DOHH2 (cell line): ENCODE measurements around the gene DNAJB14.
"Not testable (repeated sequence)": the region's sequence is repeated elsewhere in the genome, so short reads cannot be mapped to it uniquely, and the experiment has no call there.

Source experiments
- H3F3A ChIP-seq: fragments of 200-600 bp; sonication (generic), shearing (Covaris generic); 2 replicates; pipeline ENCODE4 v1.6.0; 2016; ENCODE audit warnings: antibody characterized with exemption, mild to moderate bottlenecking; ENCODE audit not compliant: control insufficient read depth, insufficient read depth
- H3K27ac ChIP-seq: fragments of 200-600 bp; sonication (generic); 2 replicates; pipeline ENCODE4 v1.5.1; 2014; ENCODE audit warnings: low read depth, mild to moderate bottlenecking, low read length, moderate library complexity
- H3K27me3 ChIP-seq: fragments of 200-600 bp; sonication (generic); 2 replicates; pipeline ENCODE4 v1.6.1; 2014; ENCODE audit warnings: mild to moderate bottlenecking, low read length, mixed read lengths; ENCODE audit not compliant: control insufficient read depth
- H3K36me3 ChIP-seq: fragments of 200-600 bp; sonication (generic); 2 replicates; pipeline ENCODE4 v1.6.1; 2014; ENCODE audit warnings: mild to moderate bottlenecking, low read length, moderate library complexity, mixed read lengths; ENCODE audit not compliant: control insufficient read depth
- H3K4me1 ChIP-seq: fragments of 200-600 bp; sonication (generic); 2 replicates; pipeline ENCODE4 v1.6.1; 2014; ENCODE audit warnings: mild to moderate bottlenecking, low read length, mixed read lengths; ENCODE audit not compliant: control insufficient read depth
- H3K4me2 ChIP-seq: fragments of 200-600 bp; sonication (generic); 2 replicates; pipeline ENCODE4 v1.6.0; 2014; ENCODE audit warnings: mild to moderate bottlenecking, low read length, moderate library complexity
- H3K4me3 ChIP-seq: fragments of 200-600 bp; sonication (generic); 2 replicates; pipeline ENCODE4 v1.5.1; 2014; ENCODE audit warnings: mild to moderate bottlenecking, low read length, mixed read lengths
- H3K79me2 ChIP-seq: fragments of 200-600 bp; sonication (generic); 2 replicates; pipeline ENCODE4 v1.6.1; 2014; ENCODE audit warnings: mild to moderate bottlenecking, low read length, mixed read lengths; ENCODE audit not compliant: control insufficient read depth
- H3K9me2 ChIP-seq: fragments of 200-600 bp; sonication (generic); replicated peaks from 2 replicates; pipeline ENCODE4 v1.6.1; 2014; ENCODE audit warnings: mild to moderate bottlenecking, low read length, mixed read lengths; ENCODE audit not compliant: control insufficient read depth
- H3K9me3 ChIP-seq: fragments of 200-600 bp; sonication (generic); 2 replicates; pipeline ENCODE4 v1.6.1; 2014; ENCODE audit warnings: antibody characterized with exemption, low read length, mixed read lengths; ENCODE audit not compliant: control insufficient read depth, insufficient read depth
- H4K20me1 ChIP-seq: fragments of 200-600 bp; sonication (generic); 2 replicates; pipeline ENCODE4 v1.6.0; 2014; ENCODE audit warnings: low read depth, mild to moderate bottlenecking, antibody characterized with exemption, low read length, moderate library complexity; ENCODE audit not compliant: control insufficient read depth, insufficient read depth
- EZH2phosphoT487 ChIP-seq: fragments of 200-600 bp; sonication (generic); IDR thresholded peaks from 2 replicates; pipeline ENCODE4 v1.6.1; 2017; ENCODE audit warnings: borderline replicate concordance, mild to moderate bottlenecking, antibody characterized with exemption, low read length, moderate library complexity, mixed read lengths
- TF ChIP-seq, protein P1 (sequence below): fragments of 200-600 bp; sonication (generic); IDR thresholded peaks from one replicate; pipeline ENCODE4 v1.5.1; 2014; ENCODE audit warnings: antibody characterized with exemption, mild to moderate bottlenecking, low read depth, low read length; ENCODE audit not compliant: poor library complexity, severe bottlenecking

DNAJB14 gene

DNA sequence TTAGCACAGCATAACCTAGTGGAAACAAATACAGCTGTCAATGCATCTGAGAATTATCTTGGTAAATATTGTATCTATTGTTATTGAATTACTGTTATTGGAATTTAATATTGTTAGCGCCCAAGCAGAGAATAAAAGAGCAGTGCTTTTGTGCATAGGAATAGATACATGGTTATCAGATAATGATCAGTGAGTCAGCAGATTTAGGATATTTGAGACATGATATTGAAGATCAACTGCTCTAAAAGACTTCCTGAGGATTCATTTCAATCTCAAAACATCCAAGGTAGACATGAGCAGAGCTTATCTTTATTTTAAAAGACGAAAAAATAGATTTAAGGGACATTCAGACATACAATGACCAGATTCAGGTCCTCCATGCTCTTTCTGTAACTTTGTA, 14.2 kb upstream of the DNAJB14 start:
- no peaks in the 10 kb centered on the region for H3K4me1 ChIP-seq
- no peak overlapping the region for H3K4me2 ChIP-seq
- peaks cover under 1% of the 10 kb centered on the region; the same call in 1 of the 2 replicates for H3K27me3 ChIP-seq
- H3K9me2 ChIP-seq, result no peaks in the 10 kb centered on the region
- no peaks in the 10 kb centered on the region for H4K20me1 ChIP-seq
- H3K9me3 ChIP-seq, result no peaks in the 10 kb centered on the region
- no peaks in the 10 kb centered on the region for H3F3A ChIP-seq
- no peak overlapping the region for H3K4me3 ChIP-seq
- no peaks in the 10 kb centered on the region for H3K79me2 ChIP-seq
- TF ChIP-seq, protein P1, sequence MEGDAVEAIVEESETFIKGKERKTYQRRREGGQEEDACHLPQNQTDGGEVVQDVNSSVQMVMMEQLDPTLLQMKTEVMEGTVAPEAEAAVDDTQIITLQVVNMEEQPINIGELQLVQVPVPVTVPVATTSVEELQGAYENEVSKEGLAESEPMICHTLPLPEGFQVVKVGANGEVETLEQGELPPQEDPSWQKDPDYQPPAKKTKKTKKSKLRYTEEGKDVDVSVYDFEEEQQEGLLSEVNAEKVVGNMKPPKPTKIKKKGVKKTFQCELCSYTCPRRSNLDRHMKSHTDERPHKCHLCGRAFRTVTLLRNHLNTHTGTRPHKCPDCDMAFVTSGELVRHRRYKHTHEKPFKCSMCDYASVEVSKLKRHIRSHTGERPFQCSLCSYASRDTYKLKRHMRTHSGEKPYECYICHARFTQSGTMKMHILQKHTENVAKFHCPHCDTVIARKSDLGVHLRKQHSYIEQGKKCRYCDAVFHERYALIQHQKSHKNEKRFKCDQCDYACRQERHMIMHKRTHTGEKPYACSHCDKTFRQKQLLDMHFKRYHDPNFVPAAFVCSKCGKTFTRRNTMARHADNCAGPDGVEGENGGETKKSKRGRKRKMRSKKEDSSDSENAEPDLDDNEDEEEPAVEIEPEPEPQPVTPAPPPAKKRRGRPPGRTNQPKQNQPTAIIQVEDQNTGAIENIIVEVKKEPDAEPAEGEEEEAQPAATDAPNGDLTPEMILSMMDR, result no peak
- H3K36me3 ChIP-seq, result no peaks in the 10 kb centered on the region
- no peak overlapping the region for H3K27ac ChIP-seq

DNA sequence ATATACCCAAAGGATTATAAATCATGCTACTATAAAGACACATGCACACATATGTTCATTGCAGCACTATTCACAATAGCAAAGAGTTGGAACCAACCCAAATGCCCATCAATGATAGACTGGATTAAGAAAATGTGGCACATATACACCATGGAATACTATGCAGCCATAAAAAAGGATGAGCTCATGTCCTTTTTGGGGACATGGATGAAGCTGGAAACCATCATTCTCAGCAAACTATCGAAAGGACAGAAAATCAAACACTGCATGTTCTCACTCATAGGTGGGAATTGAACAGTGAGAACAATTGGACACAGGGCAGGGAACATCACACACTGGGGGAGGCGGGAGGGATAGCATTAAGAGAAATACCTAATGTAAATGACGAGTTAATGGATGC, 11.8 kb upstream of the DNAJB14 start:
- H3K4me1 ChIP-seq, H3K4me2 ChIP-seq, H3K27me3 ChIP-seq, H3F3A ChIP-seq, H3K27ac ChIP-seq, H4K20me1 ChIP-seq, H3K79me2 ChIP-seq, H3K36me3 ChIP-seq, H3K9me3 ChIP-seq, H3K9me2 ChIP-seq, H3K4me3 ChIP-seq: not testable (repeated sequence)

DNA sequence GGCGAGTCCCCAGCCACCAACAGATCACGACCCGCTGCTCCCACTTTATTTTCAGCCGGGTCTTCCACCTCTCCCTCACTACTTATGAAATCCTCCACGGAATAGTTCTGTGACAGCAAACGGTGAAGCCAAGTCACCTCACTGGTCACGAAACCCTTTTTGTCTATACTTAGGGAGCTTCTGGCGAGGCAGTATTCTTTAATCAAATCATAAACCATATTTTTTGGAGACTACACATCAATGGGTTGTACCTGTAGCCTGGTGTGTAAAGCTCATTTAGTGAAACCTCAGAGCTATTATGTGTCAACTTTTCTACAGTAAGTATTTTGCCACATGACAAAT, 4.5 kb upstream of the DNAJB14 start:
- Histone ChIP-seq H3K36me3 (peaks cover 41% of the 10 kb centered on the region), H3K4me3 (peak overlapping the region; percentile 75), H3K27ac (peak overlapping the region; percentile 52), H3K9me2 (no peaks in the 10 kb centered on the region), H3F3A (peaks cover 24% of the 10 kb centered on the region), H3K4me1 (peaks cover 31% of the 10 kb centered on the region), H3K79me2 (peaks cover 52% of the 10 kb centered on the region), H3K27me3 (no peaks in the 10 kb centered on the region), H4K20me1 (peaks cover 10% of the 10 kb centered on the region; the same call in 1 of the 2 replicates), H3K4me2 (peak overlapping the region; percentile 69), H3K9me3 (no peaks in the 10 kb centered on the region)
- TF ChIP-seq EZH2phosphoT487, result no peak
- TF ChIP-seq, protein P1, result no peak

DNA sequence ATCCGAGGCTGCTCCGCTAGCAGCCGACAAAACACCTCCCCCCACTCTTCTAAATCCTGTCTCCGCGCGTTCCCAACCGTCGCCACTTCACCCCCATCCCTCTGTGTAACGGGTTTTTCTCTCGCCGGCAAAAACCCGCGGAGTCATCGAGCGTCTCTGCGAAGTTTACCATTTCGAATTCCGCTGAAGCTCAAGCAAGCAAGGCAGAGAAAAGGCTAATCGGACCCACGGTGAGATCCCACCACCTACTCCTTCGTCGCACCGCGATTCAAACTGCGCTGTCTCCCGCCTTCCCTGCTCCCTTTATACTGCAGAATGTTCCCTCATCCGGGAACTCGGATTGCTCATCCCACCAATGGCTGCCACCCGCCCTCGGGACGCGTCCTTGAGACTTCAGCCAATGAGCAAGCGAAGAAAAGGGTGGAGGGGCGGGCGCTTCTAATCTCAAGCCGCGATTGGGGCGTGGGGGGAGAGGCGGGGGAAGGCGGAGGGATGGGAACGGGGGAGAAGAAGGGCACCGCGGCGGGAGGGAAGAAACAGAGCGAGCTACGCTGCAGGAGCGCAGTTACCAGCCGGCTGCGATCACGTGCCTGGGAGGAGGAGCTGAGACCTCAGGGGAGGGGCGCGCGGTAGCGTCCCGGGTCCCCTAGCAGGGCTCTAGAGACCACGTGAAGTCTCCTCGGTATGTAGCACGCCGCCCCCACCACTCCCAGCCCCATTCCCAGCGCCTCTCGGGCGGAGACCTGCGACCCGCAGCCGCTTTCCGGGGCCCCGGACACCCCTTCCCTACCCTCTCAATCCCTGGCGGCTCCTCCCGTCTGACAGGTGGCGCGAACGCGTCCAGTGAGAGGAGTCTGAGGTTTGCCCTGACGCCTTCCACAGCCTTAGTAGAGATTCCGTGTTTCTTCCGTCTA, 3.8 kb upstream of the DNAJB14 start, which contains the start of gene H2AZ1:
TSS of gene H2AZ1 (minus strand) at position 277 of the 914 bp plus-strand sequence. CDS start at position 172, 105 bp downstream.
- H3K9me3 ChIP-seq, result no peaks in the 10 kb centered on the region
- H3K4me1 ChIP-seq, result peaks cover 35% of the 10 kb centered on the region
- peaks cover 24% of the 10 kb centered on the region for H3F3A ChIP-seq
- peak within 1 kb of the TSS; percentile 91 for H3K27ac ChIP-seq
- no peaks in the 10 kb centered on the region for H3K27me3 ChIP-seq
- peaks cover 47% of the 10 kb centered on the region for H3K36me3 ChIP-seq
- H3K79me2 ChIP-seq, result peaks cover 58% of the 10 kb centered on the region
- H3K9me2 ChIP-seq, result no peaks in the 10 kb centered on the region
- peak within 1 kb of the TSS; percentile 78 for H3K4me2 ChIP-seq
- peak within 1 kb of the TSS; percentile 96 for H3K4me3 ChIP-seq
- TF ChIP-seq EZH2phosphoT487, result no peak
- TF ChIP-seq, protein P1, result no peak
- H4K20me1 ChIP-seq, result peaks cover 14% of the 10 kb centered on the region; the same call in 1 of the 2 replicates
